PC-3 (cell line): ENCODE results near the gene MOK. TPM values are rescaled to one million over a fixed set of nuclear protein-coding genes. Genes with fewer than 3 reads are reported as not detected.

Experiments
- ATAC-seq: fragments of 200-7000 bp; cut with Tn5 transposase; 2 replicates; pipeline ENCODE4 v1.9.1; 2020; ENCODE audit warnings: mild to moderate bottlenecking, moderate library complexity
- BruUV-seq: library from RNA; stranded (reverse); fragments of 400-500 nt; replicated peaks from 2 replicates; lab custom pipeline; 2021; lab: Mats Ljungman, UMichigan
- CTCF ChIA-PET: fragments of 300-600 bp; sonication (Branson Sonifier 250); formaldehyde crosslinking; loops from one replicate; lab custom pipeline; 2022; ENCODE audit warnings: antibody characterized with exemption; lab: Charles Lee
- POLR2A ChIA-PET: fragments of 300-600 bp; sonication (Branson Sonifier 250); formaldehyde crosslinking; loops from one replicate; lab custom pipeline; 2022; ENCODE audit warnings: antibody characterized with exemption; ENCODE audit not compliant: unreplicated experiment; lab: Charles Lee
- DNase-seq: peaks from one replicate; pipeline ENCODE4 v3.0.0-alpha.2; 2015
- H2AFZ ChIP-seq: fragments of 300-600 bp; sonication (generic); 2 replicates; pipeline ENCODE4 v1.6.0; 2016; ENCODE audit warnings: antibody characterized with exemption, low read length
- H3F3A ChIP-seq: fragments of 300-600 bp; sonication (generic); one replicate; pipeline ENCODE4 v1.6.0; 2017; ENCODE audit warnings: antibody characterized with exemption, low read length, control low read depth, mild to moderate bottlenecking; ENCODE audit not compliant: unreplicated experiment
- H3K27ac ChIP-seq: fragments of 300-600 bp; sonication (generic); 2 replicates; pipeline ENCODE4 v1.5.1; 2016; ENCODE audit warnings: mild to moderate bottlenecking, low read length
- H3K27me3 ChIP-seq: fragments of 300-600 bp; sonication (generic); 2 replicates; pipeline ENCODE4 v1.6.1; 2016; ENCODE audit warnings: low read length, mixed read lengths
- H3K36me3 ChIP-seq: fragments of 300-600 bp; sonication (generic); 2 replicates; pipeline ENCODE4 v1.6.1; 2016; ENCODE audit warnings: low read depth, mixed run types, low read length, mixed read lengths
- H3K4me1 ChIP-seq: fragments of 300-600 bp; sonication (generic); 2 replicates; pipeline ENCODE4 v1.5.1; 2016; ENCODE audit warnings: low read length; ENCODE audit not compliant: insufficient read depth
- H3K4me2 ChIP-seq: fragments of 300-600 bp; sonication (generic); 2 replicates; pipeline ENCODE4 v1.6.0; 2016; ENCODE audit warnings: low read length
- H3K4me3 ChIP-seq: fragments of 300-600 bp; sonication (generic); 2 replicates; pipeline ENCODE4 v1.5.1; 2016; ENCODE audit warnings: mild to moderate bottlenecking, low read length, mixed read lengths
- H3K79me2 ChIP-seq: fragments of 300-600 bp; sonication (generic); 2 replicates; pipeline ENCODE4 v1.6.1; 2017; ENCODE audit warnings: low read length, mixed read lengths
- H3K9ac ChIP-seq: fragments of 300-600 bp; sonication (generic); 2 replicates; pipeline ENCODE4 v1.6.0; 2016; ENCODE audit warnings: mild to moderate bottlenecking, low read length
- H3K9me2 ChIP-seq: fragments of 300-600 bp; sonication (generic); replicated peaks from 2 replicates; pipeline ENCODE4 v1.6.1; 2016; ENCODE audit warnings: mixed run types, low read length, mixed read lengths
- H3K9me3 ChIP-seq: fragments of 300-600 bp; sonication (generic); 2 replicates; pipeline ENCODE4 v1.6.1; 2016; ENCODE audit warnings: low read length, mixed read lengths
- H4K20me1 ChIP-seq: fragments of 300-600 bp; sonication (generic); 2 replicates; pipeline ENCODE4 v1.6.1; 2016; ENCODE audit warnings: low read length, mixed read lengths
- CTCF ChIP-seq: fragments of 300-600 bp; sonication (generic); conservative IDR thresholded peaks from 2 replicates; pipeline ENCODE4 v1.5.1; 2017; ENCODE audit warnings: antibody characterized with exemption, low read depth, mild to moderate bottlenecking, low read length
- EZH2 ChIP-seq: fragments of 300-600 bp; sonication (generic); IDR thresholded peaks from one replicate; pipeline ENCODE4 v1.6.1; 2017; ENCODE audit warnings: antibody characterized with exemption, mild to moderate bottlenecking, low read length; ENCODE audit not compliant: unreplicated experiment
- EZH2phosphoT487 ChIP-seq: fragments of 300-600 bp; sonication (generic); IDR thresholded peaks from 2 replicates; pipeline ENCODE4 v1.6.1; 2018; ENCODE audit warnings: mild to moderate bottlenecking, antibody characterized with exemption, low read length, borderline replicate concordance
- intact Hi-C: fragments of 100-400 bp; cut with micrococcal nuclease; formaldehyde crosslinking; loops from 2 replicates; pipeline ENCODE4 v1.9.0; 2023
- total RNA-seq: library from RNA; depleted of rRNA; stranded (reverse); fragments of >200 nt; gene quantifications from 2 replicates; pipeline ENCODE4 v1.2.3, GENCODE V29; 2014

The MOK gene
- total RNA-seq, 1 experiment from 2014 or later = 108 TPM

GRCh38 chr14:102320671-102321455 is 15.9 kb upstream of the MOK start:
- Histone ChIP-seq H3K27me3 (no peaks in the 10 kb centered on the region), H3K27ac (no peak overlapping the region)
- no peak for ATAC-seq

GRCh38 chr14:102320033-102320660 is 15.2 kb upstream of the MOK start:
- H3F3A ChIP-seq = no peaks in the 10 kb centered on the region
- H2AFZ ChIP-seq = peak overlapping the region; percentile 80
- BruUV-seq = no TSS peak
- peak overlapping the region; percentile 99 for H3K4me2 ChIP-seq
- peak; percentile 32 for DNase-seq
- no peaks in the 10 kb centered on the region for H3K36me3 ChIP-seq
- ChIA-PET CTCF (no interaction called here), POLR2A (no interaction called here)
- H3K4me1 ChIP-seq = peaks cover 39% of the 10 kb centered on the region
- no peaks in the 10 kb centered on the region for H3K27me3 ChIP-seq
- H3K4me3 ChIP-seq = peak overlapping the region; percentile 96
- no peaks in the 10 kb centered on the region for H3K9me2 ChIP-seq
- intact Hi-C loops = no loop called here
- H3K9me3 ChIP-seq = no peaks in the 10 kb centered on the region
- H3K27ac ChIP-seq = peak overlapping the region; percentile 68
- peaks cover 33% of the 10 kb centered on the region for H3K79me2 ChIP-seq
- peak overlapping the region; percentile 92 for H3K9ac ChIP-seq
- ATAC-seq = 0 out of 2 replicates have a peak, but pooled peaks have one; percentile 1
- TF ChIP-seq EZH2 = no peak
- no peak for TF ChIP-seq EZH2phosphoT487
- TF ChIP-seq CTCF = no peak
- no peaks in the 10 kb centered on the region for H4K20me1 ChIP-seq

More at GRCh38 chr14:102320671-102321455, 15.9 kb upstream of the MOK start:
- Histone ChIP-seq H3K4me3 (peak overlapping the region; percentile 96), H4K20me1 (no peaks in the 10 kb centered on the region), H3K4me1 (peaks cover 35% of the 10 kb centered on the region), H3F3A (no peaks in the 10 kb centered on the region), H3K9me3 (no peaks in the 10 kb centered on the region), H3K36me3 (peaks cover 3% of the 10 kb centered on the region; the same call in 1 of the 2 replicates), H2AFZ (peak overlapping the region; percentile 80; the same call in 1 of the 2 replicates), H3K9me2 (no peaks in the 10 kb centered on the region), H3K9ac (peak overlapping the region; percentile 92), H3K79me2 (peaks cover 33% of the 10 kb centered on the region), H3K4me2 (peak overlapping the region; percentile 99)
- no TSS peak for BruUV-seq
- intact Hi-C loops = no loop called here
- no peak for TF ChIP-seq CTCF
- TF ChIP-seq EZH2phosphoT487 = no peak
- TF ChIP-seq EZH2 = no peak
- CTCF ChIA-PET = interaction anchor here (0.8 kb wide), 1 partner anchor 100 kb away, joined by 4 read pairs; no protein-coding TSS in a partner anchor
- POLR2A ChIA-PET = no interaction called here
- DNase-seq = no peak
